Measurements from ENCODE around the gene GOLGA6L4. TPM values are rescaled to one million over a fixed set of nuclear protein-coding genes. Genes with fewer than 3 reads are reported as not detected.
"Not testable (repeated sequence)": the region's sequence is repeated elsewhere in the genome, so short reads cannot be mapped to it uniquely, and the experiment has no call there.

GOLGA6L4 gene, protein sequence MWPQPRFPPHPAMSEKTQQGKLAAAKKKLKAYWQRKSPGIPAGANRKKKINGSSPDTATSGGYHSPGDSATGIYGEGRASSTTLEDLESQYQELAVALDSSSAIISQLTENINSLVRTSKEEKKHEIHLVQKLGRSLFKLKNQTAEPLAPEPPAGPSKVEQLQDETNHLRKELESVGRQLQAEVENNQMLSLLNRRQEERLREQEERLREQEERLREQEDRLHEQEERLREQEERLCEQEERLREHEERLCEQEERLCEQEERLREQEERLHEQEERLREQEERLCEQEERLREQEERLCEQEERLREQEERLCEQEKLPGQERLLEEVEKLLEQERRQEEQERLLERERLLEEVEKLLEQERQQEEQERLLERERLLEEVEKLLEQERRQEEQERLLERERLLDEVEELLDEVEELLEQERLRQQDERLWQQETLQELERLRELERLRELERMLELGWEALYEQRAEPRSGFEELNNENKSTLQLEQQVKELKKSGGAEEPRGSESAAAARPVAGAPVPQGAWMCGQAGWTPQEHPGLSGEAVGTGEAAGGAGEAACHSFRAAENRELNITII
- total RNA-seq (2014; rRNA removed; shearing (Covaris generic)), result 0.58 and 0.80 TPM in 2 replicates

DNA sequence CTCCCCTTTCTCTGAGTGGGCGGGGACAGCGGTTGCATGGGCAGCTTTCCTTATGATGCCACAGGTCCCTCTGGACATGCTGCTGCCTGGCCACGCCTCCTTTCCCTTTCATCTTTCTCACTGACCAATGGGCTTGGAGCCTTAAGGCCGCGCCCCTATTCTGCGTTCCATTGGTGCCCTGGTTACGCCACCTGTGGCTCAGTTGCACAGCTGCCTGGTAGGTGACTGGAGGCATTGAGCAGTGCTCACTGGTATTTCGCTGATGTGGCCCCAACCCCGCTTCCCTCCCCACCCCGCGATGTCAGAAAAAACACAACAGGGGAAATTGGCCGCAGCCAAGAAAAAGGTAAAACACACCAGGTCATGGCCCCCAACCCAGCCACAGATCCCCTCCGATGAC lies at the start of gene GOLGA6L4:
GOLGA6L4 (plus strand) TSS at position 201 of the 400 bp plus-strand sequence; CDS start at position 263, 62 bp downstream.
- in situ Hi-C loops (cut with HindIII; ENCODE audit: low sequenced_read_pairs); DNase-seq (ENCODE audit: low spot score): not testable (repeated sequence)

DNA sequence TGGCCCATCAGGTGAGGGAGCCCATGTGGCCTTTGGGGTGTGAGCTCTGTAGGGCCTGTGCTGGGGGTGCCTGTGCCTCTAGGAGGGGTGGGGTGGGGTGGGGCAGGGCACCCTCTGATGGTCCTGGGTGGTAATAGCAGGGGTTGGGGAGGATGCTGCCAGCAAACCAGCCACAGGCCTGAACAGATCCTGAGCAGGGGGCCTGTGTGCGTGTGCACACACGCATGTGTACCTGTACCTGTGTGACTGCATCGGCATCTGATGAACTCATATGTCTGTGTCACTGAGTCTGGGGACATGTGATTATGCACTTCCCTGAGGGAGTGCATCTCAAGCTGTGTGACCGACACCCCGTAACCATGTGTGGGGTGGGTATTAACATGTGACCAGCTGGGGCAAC lies 42.6 kb upstream of the GOLGA6L4 start:
- not testable (repeated sequence) for DNase-seq (ENCODE audit: low spot score)

GRCh38 chr15:84195603-84196002 lies 40.0 kb upstream of the GOLGA6L4 start:
- DNase-seq (ENCODE audit: low spot score); in situ Hi-C loops (cut with HindIII; ENCODE audit: low sequenced_read_pairs): not testable (repeated sequence)

More for the DNA sequence above, 42.6 kb upstream of the GOLGA6L4 start:
- in situ Hi-C loops (cut with HindIII; ENCODE audit: low sequenced_read_pairs), result not testable (repeated sequence)

DNA sequence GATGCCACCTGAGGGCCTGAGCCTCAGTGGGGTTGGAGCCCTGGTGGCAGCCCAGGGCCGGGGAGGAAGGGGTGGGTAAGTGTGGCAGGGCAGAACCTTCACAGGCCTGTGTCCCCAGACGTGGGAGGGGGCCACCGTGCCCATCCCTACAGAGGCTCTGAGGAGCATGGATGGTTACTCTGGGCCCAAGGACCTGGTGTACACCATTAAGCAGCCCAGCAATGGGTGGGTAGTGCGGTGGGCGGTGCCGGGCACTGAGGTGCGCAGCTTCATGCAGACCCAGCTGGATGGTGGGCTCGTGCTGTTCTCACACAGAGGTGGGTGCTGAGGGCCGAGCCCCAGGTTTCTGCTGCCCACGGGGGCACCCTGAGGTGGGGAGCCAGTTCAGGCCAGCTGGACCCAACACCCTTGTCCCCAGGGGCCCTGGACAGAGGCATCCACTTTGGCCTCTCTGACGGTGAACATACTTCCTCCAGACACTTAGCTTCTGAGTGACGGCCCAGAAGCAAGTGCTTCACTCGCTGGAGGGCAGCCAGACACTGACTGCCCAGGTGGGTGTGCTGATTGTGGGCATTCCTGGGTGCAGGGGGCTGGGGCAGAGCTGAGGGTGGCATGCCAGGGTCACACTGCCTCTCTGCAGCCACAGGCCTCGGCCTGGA lies 38.9 kb upstream of the GOLGA6L4 start:
- not testable (repeated sequence) for DNase-seq (ENCODE audit: low spot score)

GRCh38 chr15:84199865-84200264 lies 35.7 kb upstream of the GOLGA6L4 start:
- DNase-seq (ENCODE audit: low spot score); in situ Hi-C loops (cut with HindIII; ENCODE audit: low sequenced_read_pairs): not testable (repeated sequence)

More for the DNA sequence above, 38.9 kb upstream of the GOLGA6L4 start:
- in situ Hi-C loops (cut with HindIII; ENCODE audit: low sequenced_read_pairs), result not testable (repeated sequence)

GRCh38 chr15:84246441-84246840 lies 10.9 kb downstream of the GOLGA6L4 start:
- in situ Hi-C loops (cut with HindIII; ENCODE audit: low sequenced_read_pairs); DNase-seq (ENCODE audit: low spot score): not testable (repeated sequence)
